MM.1S (cell line): Measurements from ENCODE around the gene TUT1.

Source experiments
- EZH2 ChIP-seq: fragments of 300-600 bp; sonication (generic); optimal IDR thresholded peaks from 2 replicates; pipeline ENCODE3; 2017; ENCODE audit warnings: low read depth, mild to moderate bottlenecking, antibody characterized with exemption, low read length, mixed read lengths
- EZH2phosphoT487 ChIP-seq: fragments of 300-600 bp; sonication (generic); IDR thresholded peaks from 2 replicates; pipeline ENCODE4 v1.6.1; 2018; ENCODE audit warnings: antibody characterized with exemption, low read length
- TF ChIP-seq, protein P1 (sequence below): fragments of 300-600 bp; sonication (generic); IDR thresholded peaks from 2 replicates; pipeline ENCODE4 v1.5.1; 2016; ENCODE audit warnings: antibody characterized with exemption, low read length, mixed read lengths

DNA sequence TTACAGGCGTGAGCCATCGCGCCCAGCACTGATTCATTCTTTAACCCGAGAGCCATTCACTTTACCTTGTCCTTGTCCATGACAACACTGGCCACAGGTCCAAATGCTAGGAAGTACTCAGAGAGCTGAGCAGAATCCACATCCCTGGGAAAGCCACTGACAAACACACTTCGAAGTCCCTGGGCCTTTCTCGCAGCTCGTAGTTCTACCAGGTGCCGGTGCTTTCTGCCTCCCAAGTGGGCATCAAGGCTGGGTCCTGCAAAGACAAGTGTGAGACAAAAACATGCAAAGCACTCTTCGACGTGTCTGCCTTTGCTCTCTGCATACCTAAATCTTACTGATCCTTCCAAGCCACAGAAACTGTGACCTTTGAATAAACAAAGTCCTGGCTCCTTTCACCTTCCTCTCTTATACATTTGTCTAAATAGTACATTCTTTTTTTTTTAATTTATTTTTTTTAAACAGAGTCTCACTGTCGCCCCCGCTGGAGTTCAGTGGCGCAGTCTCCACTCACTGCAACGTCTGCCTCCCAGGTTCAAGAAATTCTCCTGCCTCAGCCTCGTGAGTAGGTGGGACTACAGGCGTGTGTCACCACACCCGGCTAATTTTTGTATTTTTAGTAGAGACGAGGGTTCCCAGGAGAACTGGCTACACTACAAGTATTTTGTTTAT, 2.2 kb downstream of the TUT1 start:
- TF ChIP-seq, protein P1, sequence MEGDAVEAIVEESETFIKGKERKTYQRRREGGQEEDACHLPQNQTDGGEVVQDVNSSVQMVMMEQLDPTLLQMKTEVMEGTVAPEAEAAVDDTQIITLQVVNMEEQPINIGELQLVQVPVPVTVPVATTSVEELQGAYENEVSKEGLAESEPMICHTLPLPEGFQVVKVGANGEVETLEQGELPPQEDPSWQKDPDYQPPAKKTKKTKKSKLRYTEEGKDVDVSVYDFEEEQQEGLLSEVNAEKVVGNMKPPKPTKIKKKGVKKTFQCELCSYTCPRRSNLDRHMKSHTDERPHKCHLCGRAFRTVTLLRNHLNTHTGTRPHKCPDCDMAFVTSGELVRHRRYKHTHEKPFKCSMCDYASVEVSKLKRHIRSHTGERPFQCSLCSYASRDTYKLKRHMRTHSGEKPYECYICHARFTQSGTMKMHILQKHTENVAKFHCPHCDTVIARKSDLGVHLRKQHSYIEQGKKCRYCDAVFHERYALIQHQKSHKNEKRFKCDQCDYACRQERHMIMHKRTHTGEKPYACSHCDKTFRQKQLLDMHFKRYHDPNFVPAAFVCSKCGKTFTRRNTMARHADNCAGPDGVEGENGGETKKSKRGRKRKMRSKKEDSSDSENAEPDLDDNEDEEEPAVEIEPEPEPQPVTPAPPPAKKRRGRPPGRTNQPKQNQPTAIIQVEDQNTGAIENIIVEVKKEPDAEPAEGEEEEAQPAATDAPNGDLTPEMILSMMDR = no peak
- TF ChIP-seq EZH2 (no peak), EZH2phosphoT487 (no peak)
